Body of pancreas (tissue), 4 donors: ENCODE measurements around the gene BTBD1.

ENCODE experiments used
- POLR2A ChIP-seq, 3 donors: fragments of 450-650 bp; IDR thresholded peaks; one replicate each; pipeline ENCODE4 v1.6.1; 2016; ENCODE audit warnings: antibody characterized with exemption in 3 of 3, mild to moderate bottlenecking in 2 of 3
- TF ChIP-seq, protein P1 (sequence below), 7 experiments: fragments of 450-650 bp in 4 of 7; fragments of 200-600 bp in 3 of 7; sonication (generic) in 3 of 7; IDR thresholded peaks; one replicate each; pipeline ENCODE4 v1.5.1; 2016 to 2019; ENCODE audit warnings: antibody characterized with exemption in 7 of 7

DNA sequence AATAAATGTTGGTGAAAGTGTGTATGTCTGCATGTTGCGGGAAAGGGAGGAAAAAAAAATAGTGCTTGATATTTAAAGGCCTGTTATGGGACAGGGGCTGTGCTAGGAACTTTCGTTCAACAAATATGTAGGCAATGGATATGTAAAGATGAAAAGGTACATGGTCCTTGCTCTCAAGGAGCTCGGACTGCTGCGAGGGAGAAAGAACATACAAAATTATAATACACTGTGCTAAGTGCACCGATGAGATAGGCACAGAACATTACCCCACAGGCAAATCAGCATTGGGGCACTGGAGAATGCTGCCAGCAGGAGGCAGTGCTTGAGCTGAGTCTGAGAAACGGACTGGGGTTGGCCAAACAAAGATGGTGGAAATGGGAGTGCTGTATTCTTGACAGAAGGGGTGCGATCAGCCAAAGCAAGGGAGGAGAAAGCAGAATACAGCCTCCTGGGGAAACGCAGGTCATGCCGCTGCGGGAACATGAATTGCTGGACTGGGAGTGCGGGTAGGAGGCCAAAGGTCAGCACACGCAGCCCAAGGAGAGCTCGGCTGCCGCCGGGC lies 56.3 kb downstream of the BTBD1 start:
- TF ChIP-seq, protein P1, sequence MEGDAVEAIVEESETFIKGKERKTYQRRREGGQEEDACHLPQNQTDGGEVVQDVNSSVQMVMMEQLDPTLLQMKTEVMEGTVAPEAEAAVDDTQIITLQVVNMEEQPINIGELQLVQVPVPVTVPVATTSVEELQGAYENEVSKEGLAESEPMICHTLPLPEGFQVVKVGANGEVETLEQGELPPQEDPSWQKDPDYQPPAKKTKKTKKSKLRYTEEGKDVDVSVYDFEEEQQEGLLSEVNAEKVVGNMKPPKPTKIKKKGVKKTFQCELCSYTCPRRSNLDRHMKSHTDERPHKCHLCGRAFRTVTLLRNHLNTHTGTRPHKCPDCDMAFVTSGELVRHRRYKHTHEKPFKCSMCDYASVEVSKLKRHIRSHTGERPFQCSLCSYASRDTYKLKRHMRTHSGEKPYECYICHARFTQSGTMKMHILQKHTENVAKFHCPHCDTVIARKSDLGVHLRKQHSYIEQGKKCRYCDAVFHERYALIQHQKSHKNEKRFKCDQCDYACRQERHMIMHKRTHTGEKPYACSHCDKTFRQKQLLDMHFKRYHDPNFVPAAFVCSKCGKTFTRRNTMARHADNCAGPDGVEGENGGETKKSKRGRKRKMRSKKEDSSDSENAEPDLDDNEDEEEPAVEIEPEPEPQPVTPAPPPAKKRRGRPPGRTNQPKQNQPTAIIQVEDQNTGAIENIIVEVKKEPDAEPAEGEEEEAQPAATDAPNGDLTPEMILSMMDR (IDR thresholded peaks at IDR 0.05) = peak; percentile 10 to 81 (median 54)
- no peak for TF ChIP-seq POLR2A (IDR thresholded peaks at IDR 0.05)
